K562 (cell line): ENCODE data around the gene GOLIM4. TPM values are rescaled to one million over a fixed set of nuclear protein-coding genes. Genes with fewer than 3 reads are reported as not detected.

Source experiments
- ATAC-seq: fragments of 200-7000 bp; cut with Tn5 transposase; 3 replicates; pipeline ENCODE4 v1.9.1; 2020; ENCODE audit warnings: moderate library complexity
- BruUV-seq: library from RNA; stranded (reverse); fragments of 400-500 nt; replicated peaks from 2 replicates; lab custom pipeline; 2021; lab: Mats Ljungman, UMichigan
- CTCF ChIA-PET: fragments of 300-600 bp; formaldehyde crosslinking; extraction: SDS; loops from one replicate; lab custom pipeline; 2021; ENCODE audit warnings: low intra/inter-chr PET ratio; lab: Yijun Ruan, JAX
- POLR2A ChIA-PET: fragments of 300-600, 350-650 bp; sonication (Branson Sonifier 250); formaldehyde crosslinking; extraction: SDS; loops from one replicate; lab custom pipeline; 2021; ENCODE audit warnings: antibody characterized with exemption, inconsistent platforms; lab: Yijun Ruan, JAX
- DNase-seq, 4 experiments: peaks; one replicate each; pipeline versions ENCODE4 v3.0.0 to v3.0.0-alpha.2; 2011 to 2018; ENCODE audit warnings: low spot score in 3 of 4, mixed read lengths in 3 of 4; ENCODE audit errors: extremely low read depth in 1 of 4
- FAIRE-seq: peaks from 2 replicates; lab custom pipeline; 2011; peaks lifted over from hg19 to GRCh38; lab: Jason Lieb, UNC
- H2AFZ ChIP-seq: 2 replicates; pipeline ENCODE4 v1.6.0; 2011; ENCODE audit warnings: low read depth, low read length, control low read depth, inconsistent platforms
- H3K27ac ChIP-seq: fragments of 200-600 bp; 3 replicates; pipeline ENCODE4 v1.8.0; 2011; ENCODE audit warnings: low read depth, mild to moderate bottlenecking, control low read depth, inconsistent platforms, low read length, moderate library complexity, mixed read lengths; ENCODE audit errors: extremely low read depth
- H3K27me3 ChIP-seq, 2 experiments: fragments of 300-600 bp in 1 of 2; 2 replicates in 1 of 2; 3 replicates in 1 of 2; pipeline versions ENCODE4 v1.6.0 to v1.8.0; 2011; ENCODE audit warnings: inconsistent platforms in 2 of 2, low read length in 2 of 2, mild to moderate bottlenecking in 1 of 2, mixed read lengths in 1 of 2, moderate library complexity in 1 of 2; ENCODE audit not compliant: control insufficient read depth in 2 of 2, insufficient read depth in 2 of 2
- H3K36me3 ChIP-seq: fragments of 300-600 bp; 3 replicates; pipeline ENCODE4 v1.8.0; 2011; ENCODE audit warnings: mild to moderate bottlenecking, low read length, inconsistent platforms; ENCODE audit not compliant: control insufficient read depth, insufficient read depth
- H3K4me1 ChIP-seq, 2 experiments: fragments of 200-600 bp in 1 of 2; replicated peaks in 1 of 2; 2 replicates in 1 of 2; 3 replicates in 1 of 2; pipeline versions ENCODE4 v1.5.1 to v1.8.0; 2011; ENCODE audit warnings: inconsistent platforms in 2 of 2, low read length in 2 of 2, mild to moderate bottlenecking in 1 of 2, mixed read lengths in 1 of 2, moderate library complexity in 1 of 2; ENCODE audit not compliant: control insufficient read depth in 2 of 2, insufficient read depth in 2 of 2
- H3K4me2 ChIP-seq: 2 replicates; pipeline ENCODE4 v1.6.1; 2011; ENCODE audit warnings: low read length, control low read depth, inconsistent platforms, mixed read lengths; ENCODE audit not compliant: insufficient read depth
- H3K4me3 ChIP-seq: fragments of 200-600 bp; sonication (generic), shearing (Covaris generic); 2 replicates; pipeline ENCODE4 v1.5.1; 2016; ENCODE audit warnings: control low read depth, inconsistent platforms
- H3K79me2 ChIP-seq: fragments of 200-600 bp; 3 replicates; pipeline ENCODE4 v1.8.0; 2011; ENCODE audit warnings: low read length, inconsistent platforms; ENCODE audit not compliant: control insufficient read depth, insufficient read depth
- H3K9ac ChIP-seq, 2 experiments: 2 replicates each; pipeline versions ENCODE4 v1.6.0 to v1.6.1; 2011; ENCODE audit warnings: low read depth in 2 of 2, low read length in 2 of 2, control low read depth in 1 of 2, inconsistent platforms in 1 of 2, mild to moderate bottlenecking in 1 of 2, mixed read lengths in 1 of 2; ENCODE audit not compliant: insufficient read depth in 1 of 2
- H3K9me1 ChIP-seq: one replicate; pipeline ENCODE4 v1.6.0; 2011; ENCODE audit warnings: inconsistent platforms, mild to moderate bottlenecking, low read length, moderate library complexity; ENCODE audit not compliant: control insufficient read depth, insufficient read depth
- H3K9me3 ChIP-seq: replicated peaks from 2 replicates; pipeline ENCODE4 v1.5.1; 2011; ENCODE audit warnings: low read depth, low read length, inconsistent platforms; ENCODE audit not compliant: control insufficient read depth, insufficient read depth
- H4K20me1 ChIP-seq: replicated peaks from 2 replicates; pipeline ENCODE4 v1.6.1; 2011; ENCODE audit warnings: low read length, inconsistent platforms, mixed read lengths; ENCODE audit not compliant: control insufficient read depth, insufficient read depth
- BDP1 ChIP-seq: IDR thresholded peaks from 3 replicates; pipeline ENCODE4 v1.6.1; 2011; ENCODE audit not compliant: insufficient read length, insufficient read depth
- BMI1 ChIP-seq: fragments of 150-350 bp; IDR thresholded peaks from 2 replicates; pipeline ENCODE4 v1.6.1; 2014; ENCODE audit warnings: low read length
- CAMTA2 ChIP-seq: fragments of 250-450 bp; sonication (Bioruptor Pico); conservative IDR thresholded peaks from 2 replicates; pipeline ENCODE4 v1.5.1; 2022
- CHD2 ChIP-seq: IDR thresholded peaks from 2 replicates; pipeline ENCODE4 v1.6.1; 2011; ENCODE audit warnings: low read depth, low read length
- DEAF1 ChIP-seq: fragments of 450-650 bp; formaldehyde crosslinking; IDR thresholded peaks from 2 replicates; pipeline ENCODE4 v1.4.0; 2020; ENCODE audit warnings: mild to moderate bottlenecking, moderate library complexity
- DPF2 ChIP-seq: fragments of 450-650 bp; IDR thresholded peaks from 2 replicates; pipeline ENCODE4 v1.6.1; 2016
- ETV6 ChIP-seq, 3 experiments: fragments of 150-350 bp in 1 of 3; sonication (generic) in 1 of 3; formaldehyde crosslinking in 1 of 3; IDR thresholded peaks; 2 replicates each; pipeline versions ENCODE4 v1.6.1 to v1.8.0; 2014 to 2022; ENCODE audit warnings: borderline replicate concordance in 2 of 3, low read depth in 2 of 3, antibody characterized with exemption in 1 of 3, low read length in 1 of 3, mild to moderate bottlenecking in 1 of 3, missing genetic modification reagents in 1 of 3
- FOXJ3 ChIP-seq: sonication (generic); formaldehyde crosslinking; IDR thresholded peaks from 2 replicates; pipeline ENCODE4 v1.4.0; 2020; ENCODE audit warnings: mild to moderate bottlenecking, missing genetic modification reagents
- FOXK2 ChIP-seq, 2 experiments: fragments of 450-650 bp; IDR thresholded peaks in 1 of 2; conservative IDR thresholded peaks in 1 of 2; 2 replicates each; pipeline ENCODE4 v1.6.1; 2016; ENCODE audit warnings: low read depth in 2 of 2, mild to moderate bottlenecking in 1 of 2
- GABPB2 ChIP-seq: fragments of 250-450 bp; sonication (Bioruptor Pico); conservative IDR thresholded peaks from 2 replicates; pipeline ENCODE4 v1.5.1; 2021; ENCODE audit warnings: mild to moderate bottlenecking
- IRF9 ChIP-seq: fragments of 450-650 bp; IDR thresholded peaks from 2 replicates; pipeline ENCODE4 v1.6.1; 2016; ENCODE audit warnings: missing biosample characterization, missing genetic modification characterization
- KDM5B ChIP-seq: fragments of 200-600 bp; sonication (generic); IDR thresholded peaks from 2 replicates; pipeline ENCODE4 v1.6.1; 2012; ENCODE audit warnings: low read depth, mild to moderate bottlenecking, moderate library complexity, low read length, control low read depth, inconsistent platforms; ENCODE audit not compliant: insufficient replicate concordance
- KLF1 ChIP-seq: fragments of 450-650 bp; IDR thresholded peaks from 2 replicates; pipeline ENCODE4 v1.6.1; 2016; ENCODE audit warnings: missing genetic modification characterization, missing compliant biosample characterization
- NBN ChIP-seq: fragments of 450-650 bp; IDR thresholded peaks from 2 replicates; pipeline ENCODE4 v1.6.1; 2016; ENCODE audit warnings: low read depth, mild to moderate bottlenecking
- NFIC ChIP-seq: fragments of 450-650 bp; IDR thresholded peaks from 2 replicates; pipeline ENCODE4 v1.6.1; 2017; ENCODE audit warnings: mild to moderate bottlenecking, inconsistent platforms
- POLR2G ChIP-seq: fragments of 200-400 bp; formaldehyde crosslinking; IDR thresholded peaks from 2 replicates; pipeline ENCODE4 v1.6.1; 2017; ENCODE audit warnings: low read depth, mild to moderate bottlenecking, antibody characterized with exemption, low read length, moderate library complexity
- SIN3A ChIP-seq, 2 experiments: fragments of 150-350 bp in 1 of 2; IDR thresholded peaks; 2 replicates each; pipeline ENCODE4 v1.6.1; 2011 to 2016; ENCODE audit warnings: borderline replicate concordance in 2 of 2, low read depth in 2 of 2, low read length in 2 of 2, mild to moderate bottlenecking in 2 of 2, moderate library complexity in 2 of 2; ENCODE audit not compliant: control insufficient read depth in 1 of 2
- SMC3 ChIP-seq: conservative IDR thresholded peaks from 2 replicates; pipeline ENCODE4 v1.6.1; 2011; ENCODE audit warnings: low read depth, low read length, improper control_type of control experiment; ENCODE audit not compliant: insufficient read depth
- THRAP3 ChIP-seq: fragments of 450-650 bp; IDR thresholded peaks from 2 replicates; pipeline ENCODE4 v1.6.1; 2016; ENCODE audit warnings: mild to moderate bottlenecking, inconsistent platforms, borderline replicate concordance
- ZNF263 ChIP-seq: sonication (generic); formaldehyde crosslinking; IDR thresholded peaks from 2 replicates; pipeline ENCODE4 v1.8.0; 2022; ENCODE audit warnings: mild to moderate bottlenecking, missing genetic modification reagents, borderline replicate concordance
- WGBS: fragments of 100-300 bp; shearing (Covaris generic); methylation state at CpG from one replicate; pipeline ENCODE4 v1.1.6; 2016; ENCODE audit warnings: low coverage, mixed read lengths; ENCODE audit not compliant: insufficient coverage; ENCODE audit errors: missing lambda C conversion rate; 5-methylcytosine and 5-hydroxymethylcytosine counted together
- in situ Hi-C: fragments of 300-500 bp; cut with MboI; formaldehyde crosslinking; loops from 4 replicates; pipeline ENCODE4 v1.15.0; 2018; ENCODE audit warnings: inconsistent platforms, mixed read lengths
- intact Hi-C: fragments of 100-400 bp; cut with micrococcal nuclease; formaldehyde crosslinking; loops from 2 replicates; pipeline ENCODE4 v1.14.2; 2022
- polyA plus RNA-seq, 8 experiments: library from polyadenylated mRNA; depleted of rRNA in 4 of 8; stranded (reverse) in 5 of 8; unstranded in 3 of 8; fragments of >200 nt; fragmentation: Nextera tagmentation in 2 of 8; fragmentation: Illumina TruSeq in 1 of 8; extraction: Ambion mirVana in 2 of 8; extraction: Trizol in 1 of 8; gene quantifications; 2 replicates each; pipeline versions ENCODE4 v1.2.1 to v1.2.3, GENCODE V29; 2011 to 2014; ENCODE audit warnings: inconsistent platforms in 1 of 8, missing spikeins in 1 of 8
- total RNA-seq, 7 experiments: library from RNA; depleted of rRNA in 6 of 7; stranded (reverse); fragments of >200 nt in 6 of 7; fragmentation: Illumina TruSeq in 2 of 7; extraction: Trizol in 2 of 7; gene quantifications; 2 replicates each; pipeline versions ENCODE4 v1.2.1 to v1.2.3, GENCODE V29; 2011 to 2021; ENCODE audit warnings: low replicate concordance in 1 of 7

Gene GOLIM4
- total and polyA plus RNA-seq, 9 of the 15 experiments (the other 6 are each of a cell fraction or from before 2014, with no cell fraction given): 9.3 to 39.4 (median 31.0) TPM

GRCh38 chr3:168040607-168041208 lies 55.0 kb downstream of the GOLIM4 start (continued):
- peak; percentile 84 for TF ChIP-seq DEAF1 (CRISPR knock-in tag)
- no peak for TF ChIP-seq SIN3A (IDR thresholded peaks at IDR 0.05; ENCODE audit: borderline replicate concordance in 2 of 2, control insufficient read depth in 1 of 2, low read depth in 2 of 2, low read length in 2 of 2)
- no peak for TF ChIP-seq IRF9 (tag)
- peak; percentile 65 for TF ChIP-seq SMC3
- TF ChIP-seq KDM5B: no peak
- TF ChIP-seq, all 486 proteins: peak for 6

GRCh38 chr3:168037020-168037419 lies 58.7 kb downstream of the GOLIM4 start:
- TF ChIP-seq CHD2 (no peak), ZNF263 (CRISPR knock-in tag) (no peak), FOXJ3 (CRISPR knock-in tag) (no peak), NFIC (no peak), ETV6 (IDR thresholded peaks at IDR 0.05; ENCODE audit: borderline replicate concordance in 1 of 2, low read depth in 2 of 2, low read length in 1 of 2) (no peak), ETV6 (CRISPR knock-in tag; IDR thresholded peaks at IDR 0.05; ENCODE audit: borderline replicate concordance) (no peak), BMI1 (no peak), THRAP3 (no peak), BDP1 (no peak), FOXK2 (conservative IDR thresholded peaks at IDR 0.05 in 1 of 2, IDR thresholded peaks at IDR 0.05 in 1 of 2; ENCODE audit: low read depth in 2 of 2) (no peak), DPF2 (no peak), CAMTA2 (CRISPR knock-in tag) (no peak), GABPB2 (CRISPR knock-in tag) (no peak), NBN (no peak), KLF1 (no peak), POLR2G (no peak)
- Histone ChIP-seq H4K20me1 (no peaks in the 10 kb centered on the region), H2AFZ (no peak overlapping the region), H3K4me3 (no peak overlapping the region), H3K36me3 (peaks cover 64% of the 10 kb centered on the region), H3K9me3 (no peaks in the 10 kb centered on the region), H3K4me1 (peaks cover 0 to 12% of the 10 kb centered on the region in 2 experiments; a peak in 3 of 5 replicates), H3K27ac (no peak overlapping the region), H3K27me3 (no peaks in the 10 kb centered on the region), H3K9ac (no peak overlapping the region), H3K79me2 (peaks cover 4% of the 10 kb centered on the region; the same call in 1 of the 3 replicates), H3K4me2 (no peak overlapping the region), H3K9me1 (no peaks in the 10 kb centered on the region)
- in situ Hi-C loops (no loop called here), intact Hi-C loops (no loop called here)
- DNase-seq (no peak), FAIRE-seq (no peak), ATAC-seq (no peak)
- BruUV-seq: no TSS peak
- ChIA-PET POLR2A (no interaction called here), CTCF (no interaction called here)
- 94% methylated on average over 2 of the region's 2 CpGs for WGBS
